Liver (tissue), 9 donors: ENCODE data around the gene DOCK1. TPM values are rescaled to one million over a fixed set of nuclear protein-coding genes. Genes with fewer than 3 reads are reported as not detected.

Experiments used
- DNase-seq: peaks from one replicate; pipeline ENCODE4 v3.0.0-alpha.2; 2017; ENCODE audit warnings: low spot score
- H3K27ac ChIP-seq, 2 donors: one replicate each; pipeline ENCODE4 v1.7.0; 2013; ENCODE audit warnings: inconsistent platforms in 2 of 2, low read length in 2 of 2, control low read depth in 1 of 2, low read depth in 1 of 2, mild to moderate bottlenecking in 1 of 2
- H3K27me3 ChIP-seq, 4 donors: one replicate each; pipeline versions ENCODE4 v1.6.1 to v1.7.0; 2013; ENCODE audit warnings: low read length in 3 of 4, inconsistent platforms in 1 of 4, mild to moderate bottlenecking in 1 of 4, moderate library complexity in 1 of 4; ENCODE audit not compliant: control insufficient read depth in 4 of 4, insufficient read depth in 4 of 4
- H3K36me3 ChIP-seq, 4 donors: one replicate each; pipeline versions ENCODE4 v1.6.1 to v1.7.0; 2013; ENCODE audit warnings: low read length in 3 of 4, mild to moderate bottlenecking in 3 of 4, low read depth in 1 of 4, moderate library complexity in 1 of 4; ENCODE audit not compliant: control insufficient read depth in 4 of 4, insufficient read depth in 3 of 4
- H3K4me1 ChIP-seq, 4 donors: one replicate each; pipeline versions ENCODE4 v1.6.1 to v1.7.0; 2013; ENCODE audit warnings: low read length in 3 of 4, mild to moderate bottlenecking in 3 of 4, moderate library complexity in 1 of 4; ENCODE audit not compliant: control insufficient read depth in 4 of 4, insufficient read depth in 4 of 4
- H3K4me3 ChIP-seq, 3 donors: one replicate each; pipeline versions ENCODE4 v1.6.1 to v1.7.0; 2013; ENCODE audit warnings: low read length in 3 of 3, control low read depth in 1 of 3, low read depth in 1 of 3, mild to moderate bottlenecking in 1 of 3
- H3K9ac ChIP-seq, 2 donors: one replicate each; pipeline ENCODE4 v1.7.0; 2013; ENCODE audit warnings: low read length in 2 of 2, mild to moderate bottlenecking in 2 of 2, moderate library complexity in 2 of 2, control low read depth in 1 of 2, low read depth in 1 of 2
- H3K9me3 ChIP-seq, 4 donors: one replicate each; pipeline versions ENCODE4 v1.6.1 to v1.7.0; 2013; ENCODE audit warnings: low read length in 3 of 4; ENCODE audit not compliant: control insufficient read depth in 4 of 4
- EGR1 ChIP-seq, 2 donors: IDR thresholded peaks; 2 replicates each; pipeline ENCODE4 v1.6.1; 2016 to 2018; ENCODE audit warnings: antibody characterized with exemption in 2 of 2, low read depth in 2 of 2
- FOXA1 ChIP-seq: IDR thresholded peaks from 2 replicates; pipeline ENCODE4 v1.6.1; 2016; ENCODE audit warnings: antibody characterized with exemption
- FOXA2 ChIP-seq: IDR thresholded peaks from 2 replicates; pipeline ENCODE4 v1.6.1; 2016; ENCODE audit warnings: antibody characterized with exemption
- HNF4A ChIP-seq, 2 donors: conservative IDR thresholded peaks; 2 replicates each; pipeline ENCODE4 v1.6.1; 2016; ENCODE audit warnings: antibody characterized with exemption in 2 of 2, mild to moderate bottlenecking in 2 of 2
- HNF4G ChIP-seq: IDR thresholded peaks from 2 replicates; pipeline ENCODE4 v1.6.1; 2016; ENCODE audit warnings: antibody characterized with exemption
- NR2F2 ChIP-seq: IDR thresholded peaks from 2 replicates; pipeline ENCODE4 v1.6.1; 2016; ENCODE audit warnings: antibody characterized with exemption
- RXRA ChIP-seq, 2 donors: IDR thresholded peaks; 2 replicates each; pipeline ENCODE4 v1.6.1; 2017 to 2018; ENCODE audit warnings: antibody characterized with exemption in 2 of 2, mild to moderate bottlenecking in 1 of 2
- TAF1 ChIP-seq: conservative IDR thresholded peaks from 2 replicates; pipeline ENCODE4 v1.6.1; 2016; ENCODE audit warnings: antibody characterized with exemption, mild to moderate bottlenecking
- YY1 ChIP-seq: IDR thresholded peaks from 2 replicates; pipeline ENCODE4 v1.6.1; 2016; ENCODE audit warnings: antibody characterized with exemption, mild to moderate bottlenecking
- WGBS: extraction: QIAGEN DNeasy Blood & Tissue Kit; methylation state at CpG from one replicate; pipeline ENCODE4 v1.1.7; 2013; 5-methylcytosine and 5-hydroxymethylcytosine counted together
- polyA plus RNA-seq, 2 donors: library from polyadenylated mRNA; stranded (reverse) in 1 of 2; unstranded in 1 of 2; fragments of 200-250 nt in 1 of 2; fragments of >200 nt in 1 of 2; fragmentation: Nextera tagmentation in 1 of 2; extraction: Ambion mirVana in 1 of 2; gene quantifications; one replicate each; pipeline versions ENCODE4 v1.2.1 to v1.2.3, GENCODE V29; 2013 to 2015
- total RNA-seq, 2 donors: library from RNA; depleted of rRNA; stranded (reverse); fragments of >200 nt; gene quantifications; one replicate each; pipeline ENCODE4 v1.2.3, GENCODE V29; 2014
- TF ChIP-seq, protein P1 (sequence below): IDR thresholded peaks from 2 replicates; pipeline ENCODE4 v1.6.1; 2016; ENCODE audit warnings: antibody characterized with exemption
- TF ChIP-seq, protein P2 (sequence below): fragments of 150-350 bp; IDR thresholded peaks from 2 replicates; pipeline ENCODE4 v1.5.1; 2017; ENCODE audit warnings: improper control_type of control experiment, low read depth, low read length; ENCODE audit not compliant: missing input control
- TF ChIP-seq, protein P3 (sequence below): IDR thresholded peaks from 2 replicates; pipeline ENCODE4 v1.6.1; 2016; ENCODE audit warnings: antibody characterized with exemption
- TF ChIP-seq, protein P4 (sequence below): IDR thresholded peaks from 2 replicates; pipeline ENCODE4 v1.6.1; 2016; ENCODE audit warnings: antibody characterized with exemption
- TF ChIP-seq, protein P5 (sequence below): IDR thresholded peaks from 2 replicates; pipeline ENCODE4 v1.6.1; 2016; ENCODE audit warnings: antibody characterized with exemption, mild to moderate bottlenecking
- donor health status: healthy.
- donor health status: healthy.
- donor health status: healthy.
- donor health status: healthy.
- donor health status: healthy.

DOCK1 gene
- total and polyA plus RNA-seq, 4 donors: 3.8 to 28.8 (median 9.1) TPM

DNA sequence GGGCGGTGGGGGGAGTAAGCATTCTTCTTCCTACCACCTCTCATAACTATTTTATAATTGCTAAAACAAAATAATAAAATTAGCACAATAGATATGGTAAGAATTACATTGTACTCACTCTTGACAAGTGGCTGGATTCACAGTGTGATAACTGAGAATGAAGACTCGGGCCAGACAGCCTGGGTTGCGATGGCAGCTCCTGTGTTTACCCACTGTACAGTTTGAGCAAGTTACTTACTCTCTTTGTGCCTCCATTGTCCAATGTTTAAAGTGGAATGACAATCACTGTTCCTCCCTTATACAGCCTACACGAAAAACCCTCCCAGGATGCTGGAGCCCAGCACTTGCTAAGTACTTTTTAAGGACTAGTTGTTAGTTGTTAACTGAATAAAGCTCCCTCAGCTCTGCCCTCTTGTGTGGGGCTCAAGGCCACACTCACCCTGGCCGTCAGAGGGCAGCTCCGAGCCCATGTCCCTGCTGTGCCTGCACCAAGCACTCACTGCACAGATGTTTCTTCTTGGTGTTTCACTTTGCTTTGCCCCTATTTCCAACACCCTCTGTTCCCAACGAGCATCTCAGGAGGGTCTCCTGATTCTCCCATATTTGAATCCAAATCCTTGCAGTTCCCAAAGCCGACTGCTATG lies 587.5 kb downstream of the DOCK1 start:
- Histone ChIP-seq H3K9ac (no peak overlapping the region), H3K36me3 (no peaks in the 10 kb centered on the region), H3K27ac (no peak overlapping the region), H3K27me3 (peaks cover 0 to 6% (median 0%) of the 10 kb centered on the region in 4 donors), H3K9me3 (peaks cover 0 to 3% (median 1%) of the 10 kb centered on the region in 4 donors), H3K4me3 (no peak overlapping the region), H3K4me1 (no peaks in the 10 kb centered on the region)
- 54% methylated on average over 8 of the region's 8 CpGs for WGBS
- DNase-seq: no peak
- TF ChIP-seq EGR1 (IDR thresholded peaks at IDR 0.05; ENCODE audit: low read depth in 2 of 2) (no peak), FOXA2 (no peak), RXRA (IDR thresholded peaks at IDR 0.05) (no peak), YY1 (no peak), TAF1 (no peak), HNF4A (conservative IDR thresholded peaks at IDR 0.05) (no peak), NR2F2 (no peak)
- TF ChIP-seq, protein P1, sequence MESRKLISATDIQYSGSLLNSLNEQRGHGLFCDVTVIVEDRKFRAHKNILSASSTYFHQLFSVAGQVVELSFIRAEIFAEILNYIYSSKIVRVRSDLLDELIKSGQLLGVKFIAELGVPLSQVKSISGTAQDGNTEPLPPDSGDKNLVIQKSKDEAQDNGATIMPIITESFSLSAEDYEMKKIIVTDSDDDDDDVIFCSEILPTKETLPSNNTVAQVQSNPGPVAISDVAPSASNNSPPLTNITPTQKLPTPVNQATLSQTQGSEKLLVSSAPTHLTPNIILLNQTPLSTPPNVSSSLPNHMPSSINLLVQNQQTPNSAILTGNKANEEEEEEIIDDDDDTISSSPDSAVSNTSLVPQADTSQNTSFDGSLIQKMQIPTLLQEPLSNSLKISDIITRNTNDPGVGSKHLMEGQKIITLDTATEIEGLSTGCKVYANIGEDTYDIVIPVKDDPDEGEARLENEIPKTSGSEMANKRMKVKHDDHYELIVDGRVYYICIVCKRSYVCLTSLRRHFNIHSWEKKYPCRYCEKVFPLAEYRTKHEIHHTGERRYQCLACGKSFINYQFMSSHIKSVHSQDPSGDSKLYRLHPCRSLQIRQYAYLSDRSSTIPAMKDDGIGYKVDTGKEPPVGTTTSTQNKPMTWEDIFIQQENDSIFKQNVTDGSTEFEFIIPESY: no peak
- TF ChIP-seq, protein P2, sequence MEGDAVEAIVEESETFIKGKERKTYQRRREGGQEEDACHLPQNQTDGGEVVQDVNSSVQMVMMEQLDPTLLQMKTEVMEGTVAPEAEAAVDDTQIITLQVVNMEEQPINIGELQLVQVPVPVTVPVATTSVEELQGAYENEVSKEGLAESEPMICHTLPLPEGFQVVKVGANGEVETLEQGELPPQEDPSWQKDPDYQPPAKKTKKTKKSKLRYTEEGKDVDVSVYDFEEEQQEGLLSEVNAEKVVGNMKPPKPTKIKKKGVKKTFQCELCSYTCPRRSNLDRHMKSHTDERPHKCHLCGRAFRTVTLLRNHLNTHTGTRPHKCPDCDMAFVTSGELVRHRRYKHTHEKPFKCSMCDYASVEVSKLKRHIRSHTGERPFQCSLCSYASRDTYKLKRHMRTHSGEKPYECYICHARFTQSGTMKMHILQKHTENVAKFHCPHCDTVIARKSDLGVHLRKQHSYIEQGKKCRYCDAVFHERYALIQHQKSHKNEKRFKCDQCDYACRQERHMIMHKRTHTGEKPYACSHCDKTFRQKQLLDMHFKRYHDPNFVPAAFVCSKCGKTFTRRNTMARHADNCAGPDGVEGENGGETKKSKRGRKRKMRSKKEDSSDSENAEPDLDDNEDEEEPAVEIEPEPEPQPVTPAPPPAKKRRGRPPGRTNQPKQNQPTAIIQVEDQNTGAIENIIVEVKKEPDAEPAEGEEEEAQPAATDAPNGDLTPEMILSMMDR: no peak
- TF ChIP-seq, protein P3, sequence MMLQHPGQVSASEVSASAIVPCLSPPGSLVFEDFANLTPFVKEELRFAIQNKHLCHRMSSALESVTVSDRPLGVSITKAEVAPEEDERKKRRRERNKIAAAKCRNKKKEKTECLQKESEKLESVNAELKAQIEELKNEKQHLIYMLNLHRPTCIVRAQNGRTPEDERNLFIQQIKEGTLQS: no peak

DNA sequence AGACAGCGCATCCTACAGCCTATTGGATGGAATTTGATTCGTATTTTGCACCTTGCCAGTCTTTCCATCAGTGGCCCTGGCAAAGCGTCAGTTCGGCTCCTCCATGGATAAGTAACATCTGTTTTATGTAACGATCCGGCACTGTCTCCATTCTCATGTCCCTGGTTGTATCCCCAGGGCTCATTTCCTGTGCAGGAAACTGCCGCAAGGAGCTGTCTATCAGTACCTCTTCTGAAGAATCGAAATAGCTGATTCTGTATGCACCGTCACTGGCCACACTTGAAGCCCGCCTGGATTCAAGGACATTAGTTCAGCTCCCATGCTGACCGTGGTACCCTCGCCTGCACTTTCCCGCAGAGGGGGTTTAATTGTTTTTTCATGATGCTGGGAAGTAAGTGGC lies 590.8 kb downstream of the DOCK1 start:
- H3K9ac ChIP-seq: no peak overlapping the region
- H3K4me3 ChIP-seq: no peak overlapping the region
- DNase-seq: no peak
- 70% methylated on average over 13 of the region's 13 CpGs for WGBS
- H3K27me3 ChIP-seq: peaks cover 0 to 2% (median under 1%) of the 10 kb centered on the region in 4 donors
- H3K9me3 ChIP-seq: peaks cover 0 to 3% (median 1%) of the 10 kb centered on the region in 4 donors
- no peak overlapping the region for H3K27ac ChIP-seq
- H3K4me1 ChIP-seq: no peaks in the 10 kb centered on the region
- TF ChIP-seq, protein P2: no peak
- TF ChIP-seq HNF4G: no peak
- TF ChIP-seq, protein P1: no peak
- TF ChIP-seq, protein P4, sequence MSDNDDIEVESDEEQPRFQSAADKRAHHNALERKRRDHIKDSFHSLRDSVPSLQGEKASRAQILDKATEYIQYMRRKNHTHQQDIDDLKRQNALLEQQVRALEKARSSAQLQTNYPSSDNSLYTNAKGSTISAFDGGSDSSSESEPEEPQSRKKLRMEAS: no peak
- TF ChIP-seq TAF1: no peak
- TF ChIP-seq FOXA1: no peak
- TF ChIP-seq, protein P5, sequence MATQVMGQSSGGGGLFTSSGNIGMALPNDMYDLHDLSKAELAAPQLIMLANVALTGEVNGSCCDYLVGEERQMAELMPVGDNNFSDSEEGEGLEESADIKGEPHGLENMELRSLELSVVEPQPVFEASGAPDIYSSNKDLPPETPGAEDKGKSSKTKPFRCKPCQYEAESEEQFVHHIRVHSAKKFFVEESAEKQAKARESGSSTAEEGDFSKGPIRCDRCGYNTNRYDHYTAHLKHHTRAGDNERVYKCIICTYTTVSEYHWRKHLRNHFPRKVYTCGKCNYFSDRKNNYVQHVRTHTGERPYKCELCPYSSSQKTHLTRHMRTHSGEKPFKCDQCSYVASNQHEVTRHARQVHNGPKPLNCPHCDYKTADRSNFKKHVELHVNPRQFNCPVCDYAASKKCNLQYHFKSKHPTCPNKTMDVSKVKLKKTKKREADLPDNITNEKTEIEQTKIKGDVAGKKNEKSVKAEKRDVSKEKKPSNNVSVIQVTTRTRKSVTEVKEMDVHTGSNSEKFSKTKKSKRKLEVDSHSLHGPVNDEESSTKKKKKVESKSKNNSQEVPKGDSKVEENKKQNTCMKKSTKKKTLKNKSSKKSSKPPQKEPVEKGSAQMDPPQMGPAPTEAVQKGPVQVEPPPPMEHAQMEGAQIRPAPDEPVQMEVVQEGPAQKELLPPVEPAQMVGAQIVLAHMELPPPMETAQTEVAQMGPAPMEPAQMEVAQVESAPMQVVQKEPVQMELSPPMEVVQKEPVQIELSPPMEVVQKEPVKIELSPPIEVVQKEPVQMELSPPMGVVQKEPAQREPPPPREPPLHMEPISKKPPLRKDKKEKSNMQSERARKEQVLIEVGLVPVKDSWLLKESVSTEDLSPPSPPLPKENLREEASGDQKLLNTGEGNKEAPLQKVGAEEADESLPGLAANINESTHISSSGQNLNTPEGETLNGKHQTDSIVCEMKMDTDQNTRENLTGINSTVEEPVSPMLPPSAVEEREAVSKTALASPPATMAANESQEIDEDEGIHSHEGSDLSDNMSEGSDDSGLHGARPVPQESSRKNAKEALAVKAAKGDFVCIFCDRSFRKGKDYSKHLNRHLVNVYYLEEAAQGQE: no peak
- H3K36me3 ChIP-seq: no peaks in the 10 kb centered on the region
